ENCODE results near the gene ZBTB46. TPM values are rescaled to one million over a fixed set of nuclear protein-coding genes. Genes with fewer than 3 reads are reported as not detected.

Gene ZBTB46
- total RNA-seq, 2 donors from 2014 or later, result 0.39 to 1.2 TPM

DNA sequence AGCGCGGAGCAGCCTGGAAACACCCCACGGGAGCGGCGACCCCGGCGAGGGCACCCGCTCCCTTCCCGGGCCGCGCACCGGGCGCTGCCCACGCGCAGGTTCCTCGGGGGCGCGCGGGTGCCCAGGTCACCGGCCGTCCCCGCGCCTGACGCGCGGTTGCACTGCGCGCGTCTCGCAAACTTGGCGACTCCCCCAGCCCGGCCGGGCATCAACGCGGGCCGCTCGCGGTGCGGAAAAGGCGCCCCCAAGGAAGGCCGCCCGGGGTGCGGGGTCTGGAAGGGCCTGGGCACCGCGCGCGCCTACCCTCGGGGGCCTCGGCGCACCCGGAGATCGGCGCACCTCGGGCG lies 555 bp upstream of the ZBTB46 start:
- ATAC-seq, result peak in 1 of 2 donors; percentile 14
- H3K36me3 Mint-ChIP-seq, result peaks cover 6 to 8% of the 10 kb centered on the region in 2 donors
- DNase-seq (ENCODE audit: low spot score in 2 of 2), result no peak
- H3K27ac Mint-ChIP-seq, result no peak overlapping the region
- H3K9me3 Mint-ChIP-seq, result no peaks in the 10 kb centered on the region

DNA sequence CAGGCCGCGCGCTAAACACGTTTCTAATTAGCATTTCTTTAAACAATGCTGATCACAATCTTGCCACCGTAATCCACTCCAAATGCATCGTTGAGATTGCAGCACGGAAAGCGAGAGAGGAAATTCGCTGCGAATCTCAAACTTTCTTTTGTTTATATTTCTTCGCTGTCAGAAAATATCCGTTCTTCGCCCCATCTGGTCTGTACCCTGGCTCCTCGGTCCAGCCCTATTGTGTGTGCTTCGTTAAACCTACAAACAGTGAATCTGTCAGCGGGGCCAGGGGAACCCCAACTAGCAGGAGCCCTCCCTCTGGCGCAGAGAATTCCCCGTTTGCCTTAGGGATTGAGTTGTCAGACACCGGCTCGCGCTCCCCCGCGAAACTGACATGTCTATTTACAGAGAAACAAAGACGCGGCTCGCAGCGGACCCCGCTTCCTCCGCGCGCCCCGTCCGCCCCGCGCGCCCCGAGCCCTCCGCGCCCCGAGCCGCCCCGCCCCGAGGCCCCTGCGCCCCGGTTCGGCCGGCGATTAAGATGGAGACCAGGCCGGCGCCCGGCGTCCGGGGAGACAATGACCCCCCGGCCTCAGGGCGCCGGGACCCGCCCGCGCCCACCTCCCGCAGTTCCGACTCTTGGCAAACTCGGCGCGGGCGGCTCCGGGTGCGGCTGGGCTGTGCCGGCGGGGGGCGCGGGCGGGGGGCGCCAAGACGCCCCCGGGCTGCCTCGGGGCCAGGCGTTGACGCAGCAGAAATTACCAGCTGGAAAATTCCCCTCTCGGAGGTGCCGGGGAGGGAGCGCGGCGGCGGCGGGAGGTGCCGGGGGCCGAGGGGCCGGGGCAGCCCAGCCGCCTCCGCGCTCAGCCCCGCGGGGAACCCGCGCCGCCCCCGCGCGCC lies 874 bp downstream of the ZBTB46 start:
- no peaks in the 10 kb centered on the region for H3K9me3 Mint-ChIP-seq
- H3K36me3 Mint-ChIP-seq, result peaks cover 6 to 8% of the 10 kb centered on the region in 2 donors
- no peak for ATAC-seq
- H3K27ac Mint-ChIP-seq, result no peak overlapping the region
- DNase-seq (ENCODE audit: low spot score in 2 of 2), result no peak

DNA sequence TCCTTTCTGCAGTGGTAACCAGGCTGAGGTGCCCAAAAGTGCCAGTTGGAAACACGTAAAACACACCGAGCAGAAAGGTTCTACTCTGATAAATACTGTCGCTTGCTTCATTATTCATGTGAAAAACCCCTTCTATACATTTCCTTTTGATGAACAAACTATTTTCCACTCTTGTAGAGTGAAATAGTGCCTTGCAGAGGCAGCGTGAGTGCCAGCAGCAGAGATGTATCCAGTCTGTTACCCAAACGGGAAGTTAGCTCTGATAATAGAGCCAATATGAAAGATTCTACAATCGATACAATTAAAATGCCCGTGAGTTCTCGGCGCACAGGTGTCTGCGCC lies 1.5 kb downstream of the ZBTB46 start:
- ATAC-seq, result peak in 1 of 2 donors; percentile 32
- Mint-ChIP-seq H3K36me3 (peaks cover 6 to 8% of the 10 kb centered on the region in 2 donors), H3K9me3 (no peaks in the 10 kb centered on the region), H3K27ac (no peak overlapping the region)
- no peak for DNase-seq (ENCODE audit: low spot score in 2 of 2)

DNA sequence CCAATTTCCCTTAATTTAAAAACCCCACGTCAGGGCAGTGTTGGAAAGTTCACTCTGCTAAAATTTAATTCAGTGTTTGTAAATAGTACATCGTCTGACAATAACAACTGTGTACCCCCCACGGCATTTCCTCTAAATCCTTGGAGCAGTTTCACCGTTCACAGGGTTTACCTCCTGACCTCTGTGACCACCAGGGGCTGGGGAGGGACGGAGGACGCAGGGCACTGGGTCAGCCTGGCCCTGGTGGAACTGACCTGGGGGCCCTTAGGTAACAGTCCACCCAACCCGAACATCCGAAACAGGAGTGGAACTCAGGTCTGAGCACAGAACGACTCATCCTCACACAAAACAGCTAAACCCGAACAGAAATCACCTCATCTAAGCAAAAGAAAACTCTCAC lies 2.1 kb downstream of the ZBTB46 start:
- H3K27ac Mint-ChIP-seq, result no peak overlapping the region
- no peak for ATAC-seq
- H3K9me3 Mint-ChIP-seq, result no peaks in the 10 kb centered on the region
- H3K36me3 Mint-ChIP-seq, result peaks cover 6 to 8% of the 10 kb centered on the region in 2 donors
- no peak for DNase-seq (ENCODE audit: low spot score in 2 of 2)

DNA sequence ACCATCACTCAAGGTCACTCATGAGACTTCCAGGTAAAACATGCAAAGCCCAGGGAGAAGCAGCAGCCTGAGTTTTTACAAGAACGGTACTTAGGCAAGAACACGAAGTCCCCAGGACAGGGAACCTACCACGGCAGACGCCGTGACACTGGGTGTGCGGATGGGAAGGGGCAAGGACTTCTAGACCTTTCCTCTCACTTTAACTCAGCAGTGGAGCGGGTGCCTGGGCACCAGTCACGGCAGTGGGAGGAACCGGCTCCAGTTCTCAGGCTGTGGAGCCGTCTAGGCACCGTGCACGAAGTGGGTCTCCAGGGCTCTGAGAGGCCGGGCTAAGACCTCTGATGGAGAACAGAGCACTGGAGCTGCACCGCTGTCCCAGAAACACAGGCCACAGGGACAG lies 2.5 kb downstream of the ZBTB46 start:
- no peaks in the 10 kb centered on the region for H3K9me3 Mint-ChIP-seq
- ATAC-seq (no peak), DNase-seq (ENCODE audit: low spot score in 2 of 2) (no peak)
- H3K27ac Mint-ChIP-seq, result no peak overlapping the region
- H3K36me3 Mint-ChIP-seq, result peaks cover 6 to 8% of the 10 kb centered on the region in 2 donors

DNA sequence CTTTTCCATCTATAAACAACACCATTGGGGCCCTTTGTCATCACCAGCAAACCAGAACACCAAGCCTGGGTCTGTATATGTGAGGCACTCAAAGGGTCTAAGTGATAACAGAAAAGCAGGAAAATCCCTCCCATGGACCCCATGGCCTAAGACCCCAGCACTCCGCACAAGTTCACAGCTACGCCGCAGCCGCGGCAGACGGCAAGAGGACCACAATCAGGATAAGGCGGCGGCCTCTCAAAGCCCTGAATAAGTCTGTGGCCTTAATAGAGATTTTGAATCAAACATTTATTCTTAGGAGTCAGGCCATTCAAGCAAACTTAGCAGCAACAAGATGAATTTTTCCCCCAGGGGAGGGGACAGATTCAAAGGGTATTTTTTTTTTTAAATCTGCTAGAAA lies 2.9 kb downstream of the ZBTB46 start:
- DNase-seq (ENCODE audit: low spot score in 2 of 2) (no peak), ATAC-seq (no peak)
- H3K27ac Mint-ChIP-seq, result no peak overlapping the region
- no peaks in the 10 kb centered on the region for H3K9me3 Mint-ChIP-seq
- peaks cover 6 to 8% of the 10 kb centered on the region in 2 donors for H3K36me3 Mint-ChIP-seq

DNA sequence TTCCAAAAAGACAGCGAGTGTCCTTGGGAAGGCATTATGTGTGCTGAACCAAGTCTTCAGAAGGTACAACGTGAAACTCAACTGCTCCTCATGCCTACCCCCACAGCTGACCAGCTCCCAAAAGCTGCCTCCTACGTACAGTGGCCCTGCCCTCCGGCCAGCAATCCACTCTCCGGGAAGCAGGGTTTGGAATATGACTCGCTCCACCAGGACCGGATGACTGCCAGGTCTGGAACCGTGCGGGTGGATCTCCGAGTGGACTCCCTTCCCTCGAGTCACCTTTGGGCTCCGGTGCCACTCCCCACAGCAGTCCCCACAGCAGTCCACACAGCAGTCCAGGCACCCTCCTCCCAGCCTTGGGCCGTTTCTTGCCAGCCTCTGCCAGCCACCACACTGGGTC lies 4.3 kb downstream of the ZBTB46 start:
- H3K27ac Mint-ChIP-seq, result no peak overlapping the region
- no peak for DNase-seq (ENCODE audit: low spot score in 2 of 2)
- ATAC-seq, result no peak
- H3K36me3 Mint-ChIP-seq, result peaks cover 6 to 8% of the 10 kb centered on the region in 2 donors
- H3K9me3 Mint-ChIP-seq, result no peaks in the 10 kb centered on the region

DNA sequence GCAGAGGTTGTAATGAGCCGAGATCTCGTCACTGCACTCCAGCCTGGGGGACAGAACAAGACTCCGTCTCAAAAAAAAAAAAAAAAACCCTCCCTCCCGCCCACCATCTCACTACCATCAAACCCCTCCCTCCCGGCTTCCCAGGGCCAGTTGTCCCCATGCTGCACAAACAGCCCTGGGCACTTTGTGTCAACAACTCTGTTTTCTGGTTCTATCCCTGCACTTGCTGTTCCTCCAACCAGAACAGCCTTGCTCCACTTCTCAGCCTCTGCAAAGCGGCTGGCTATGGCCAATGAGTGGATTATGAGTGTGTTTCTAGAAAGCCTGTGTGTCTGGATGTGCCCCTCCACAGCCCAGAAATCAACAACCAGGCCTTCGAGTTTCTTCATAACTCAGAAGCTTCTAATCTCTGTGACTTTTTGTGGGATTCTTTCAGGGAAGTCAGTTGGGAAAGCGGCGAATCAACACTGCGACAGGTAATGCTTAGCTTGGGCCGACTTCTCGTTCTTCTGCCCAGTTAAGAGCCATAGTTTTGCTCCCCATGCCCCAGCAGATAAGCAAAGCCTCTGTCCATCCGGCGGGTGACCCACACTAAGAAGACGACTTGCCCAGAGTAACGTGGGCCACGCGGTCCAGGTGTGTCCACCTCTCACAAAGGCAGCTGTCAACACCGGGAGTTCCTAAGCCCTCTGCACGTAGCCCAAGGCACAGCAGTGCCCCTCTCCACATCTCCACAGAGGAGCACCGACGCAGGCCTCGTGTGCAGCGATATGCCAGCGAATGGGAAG lies 5.5 kb downstream of the ZBTB46 start:
- Mint-ChIP-seq H3K27ac (no peak overlapping the region), H3K9me3 (no peaks in the 10 kb centered on the region), H3K36me3 (peaks cover 6 to 8% of the 10 kb centered on the region in 2 donors)
- DNase-seq (ENCODE audit: low spot score in 2 of 2) (no peak), ATAC-seq (peak in 1 of 2 donors; percentile 14)

DNA sequence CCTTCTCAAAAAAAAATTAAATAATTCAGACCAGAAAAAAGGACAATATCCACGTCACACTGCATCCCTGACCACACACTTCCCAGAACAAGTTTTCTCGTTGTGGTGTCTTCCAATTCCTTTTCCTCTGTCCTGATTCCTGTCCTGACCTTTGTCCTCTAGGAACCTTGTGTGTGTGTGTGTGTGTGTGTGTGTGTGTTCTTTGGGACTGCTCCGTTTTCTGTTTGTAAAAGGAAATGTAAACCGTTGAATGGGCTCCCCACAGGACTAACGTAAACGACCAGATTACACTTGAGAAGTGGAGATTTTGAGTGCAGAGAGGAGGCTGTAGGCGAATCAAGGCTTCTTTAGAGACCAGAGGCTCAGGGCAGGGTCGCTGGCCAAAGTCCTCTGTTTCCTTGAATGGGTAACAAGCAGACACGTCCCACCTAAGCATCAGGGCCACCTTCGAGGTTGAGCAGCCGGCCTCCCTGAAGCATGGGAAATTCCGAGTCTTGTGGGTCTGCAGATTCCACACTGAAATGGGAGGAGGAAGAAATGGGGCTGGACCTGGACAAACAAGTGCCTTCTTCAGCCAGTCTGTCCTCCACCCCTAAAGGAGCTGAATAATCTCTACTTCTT lies 7.3 kb downstream of the ZBTB46 start:
- no peak overlapping the region for H3K27ac Mint-ChIP-seq
- no peaks in the 10 kb centered on the region for H3K9me3 Mint-ChIP-seq
- DNase-seq (ENCODE audit: low spot score in 2 of 2) (no peak), ATAC-seq (no peak)
- no peaks in the 10 kb centered on the region for H3K36me3 Mint-ChIP-seq

GRCh38 chr20:63822276-63822696 lies 8.8 kb downstream of the ZBTB46 start:
- no peak for ATAC-seq
- no peak for DNase-seq (ENCODE audit: low spot score in 2 of 2)
- no peaks in the 10 kb centered on the region for H3K36me3 Mint-ChIP-seq
- H3K27ac Mint-ChIP-seq, result no peak overlapping the region
- H3K9me3 Mint-ChIP-seq, result no peaks in the 10 kb centered on the region

GRCh38 chr20:63821811-63822210 lies 9.3 kb downstream of the ZBTB46 start:
- Mint-ChIP-seq H3K9me3 (no peaks in the 10 kb centered on the region), H3K36me3 (no peaks in the 10 kb centered on the region), H3K27ac (no peak overlapping the region)
- DNase-seq (ENCODE audit: low spot score in 2 of 2), result no peak
- no peak for ATAC-seq

DNA sequence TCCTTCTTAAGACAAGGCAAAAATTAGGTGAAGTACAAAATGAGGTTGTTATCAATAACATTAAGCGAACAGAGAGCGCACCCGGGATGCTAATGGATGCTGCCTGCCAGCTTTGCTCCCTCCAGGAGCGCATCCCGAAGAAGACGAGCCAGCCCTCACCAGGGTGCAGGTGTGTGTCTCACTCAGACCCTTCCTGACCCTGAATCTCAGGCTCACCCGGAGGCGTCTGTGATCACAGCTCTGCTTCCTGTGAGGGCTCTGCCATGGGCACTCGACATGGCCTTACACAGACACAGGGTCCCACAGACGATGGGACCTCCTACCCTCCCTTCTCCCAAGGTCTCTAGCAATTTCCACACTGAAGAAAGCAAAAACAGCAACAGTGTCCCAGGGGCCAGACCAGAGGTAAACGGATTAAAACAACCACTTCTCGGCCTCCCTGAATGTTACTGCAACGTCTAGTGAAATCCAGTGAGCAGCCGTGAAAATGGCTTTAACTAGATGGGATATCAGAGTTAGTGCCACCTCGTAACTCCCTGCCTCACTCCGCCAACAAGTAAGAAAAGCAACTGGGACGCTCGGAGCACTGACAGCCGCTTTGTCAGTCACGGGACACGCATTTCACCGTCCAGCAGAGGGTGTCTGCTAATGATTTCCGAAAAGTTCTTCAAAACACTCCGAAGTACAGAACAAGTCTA lies 11.7 kb downstream of the ZBTB46 start:
- Mint-ChIP-seq H3K9me3 (no peaks in the 10 kb centered on the region), H3K27ac (no peak overlapping the region), H3K36me3 (no peaks in the 10 kb centered on the region)
- no peak for ATAC-seq
- DNase-seq (ENCODE audit: low spot score in 2 of 2), result no peak

DNA sequence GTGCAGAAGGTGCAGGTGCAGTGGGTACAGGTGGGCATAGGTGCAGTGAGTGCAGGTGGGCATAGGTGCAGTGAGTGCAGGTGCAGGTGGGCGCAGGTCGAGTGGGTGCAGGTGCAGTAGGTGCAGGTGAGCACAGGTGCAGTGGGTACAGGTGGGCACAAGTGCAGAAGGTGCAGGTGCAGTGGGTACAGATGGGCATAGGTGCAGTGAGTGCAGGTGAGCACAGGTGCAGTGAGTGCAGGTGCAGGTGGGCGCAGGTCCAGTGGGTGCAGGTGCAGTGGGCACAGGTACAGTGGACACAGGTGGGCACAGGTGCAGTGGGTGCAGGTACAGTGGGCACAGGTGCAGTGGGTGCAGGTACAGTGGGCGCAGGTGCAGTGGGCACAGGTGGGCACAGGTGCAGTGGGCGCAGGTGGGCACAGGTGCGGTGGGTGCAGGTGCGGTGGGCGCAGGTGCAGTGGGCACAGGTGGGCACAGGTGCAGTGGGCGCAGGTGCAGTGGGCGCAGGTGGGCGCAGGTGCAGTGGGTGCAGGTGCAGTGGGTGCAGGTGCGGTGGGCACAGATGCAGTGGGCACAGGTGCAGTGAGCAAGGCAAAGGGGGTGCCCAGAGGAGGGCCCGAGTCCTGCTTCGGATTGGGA lies 15.3 kb downstream of the ZBTB46 start:
- Mint-ChIP-seq H3K36me3 (no peaks in the 10 kb centered on the region), H3K27ac (no peak overlapping the region), H3K9me3 (no peaks in the 10 kb centered on the region)
- ATAC-seq (no peak), DNase-seq (ENCODE audit: low spot score in 2 of 2) (no peak)

DNA sequence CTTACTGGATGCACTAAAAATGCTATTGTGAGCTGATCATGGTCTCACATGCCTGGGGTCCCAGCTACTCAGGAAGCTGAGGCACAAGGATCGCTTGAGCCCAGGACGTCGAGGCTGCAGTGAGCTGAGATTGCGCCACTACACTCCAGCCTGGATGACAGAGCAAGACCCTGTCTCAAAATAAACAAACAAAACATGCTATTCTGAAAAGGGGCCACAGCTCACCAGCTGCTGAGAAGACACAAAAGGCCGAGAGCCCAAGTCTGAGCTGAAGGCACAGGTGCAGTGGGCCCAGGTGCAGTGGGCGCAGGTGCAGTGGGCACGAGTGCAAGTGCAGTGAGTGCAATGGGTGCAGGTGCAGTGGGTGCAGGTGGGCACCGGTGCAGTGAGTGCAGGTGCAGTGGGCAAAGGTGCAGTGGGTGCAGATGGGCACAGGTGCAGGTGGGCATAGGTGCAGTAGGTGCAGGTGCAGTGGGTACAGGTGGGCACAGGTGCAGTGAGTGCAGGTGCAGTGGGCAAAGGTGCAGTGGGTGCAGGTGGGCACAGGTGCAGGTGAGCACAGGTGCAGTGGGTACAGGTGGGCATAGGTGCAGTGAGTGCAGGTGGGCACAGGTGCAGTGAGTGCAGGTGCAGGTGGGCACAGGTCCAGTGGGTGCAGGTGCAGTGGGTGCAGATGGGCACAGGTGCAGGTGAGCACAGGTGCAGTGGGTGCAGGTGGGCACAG lies 16.0 kb downstream of the ZBTB46 start:
- Mint-ChIP-seq H3K27ac (no peak overlapping the region), H3K36me3 (no peaks in the 10 kb centered on the region), H3K9me3 (no peaks in the 10 kb centered on the region)
- no peak for DNase-seq (ENCODE audit: low spot score in 2 of 2)
- no peak for ATAC-seq

DNA sequence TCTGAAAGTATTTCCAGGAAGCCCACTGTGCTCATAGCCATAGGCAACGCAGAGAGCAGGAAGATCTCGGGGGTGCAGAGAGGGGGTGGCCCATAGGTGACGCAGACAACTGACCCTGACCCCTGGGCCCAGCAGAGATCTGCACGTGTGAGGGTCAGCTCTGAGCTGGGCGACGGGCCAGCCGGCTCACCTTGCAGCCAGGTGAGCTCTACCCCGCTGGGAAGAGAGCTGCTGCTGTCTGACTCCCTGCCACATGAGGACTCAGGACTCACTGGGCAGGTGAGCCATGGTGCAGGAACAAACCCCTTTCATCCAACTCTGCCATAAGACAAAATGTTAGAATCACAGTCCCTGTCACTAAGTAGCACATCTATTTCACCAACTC lies 19.6 kb downstream of the ZBTB46 start:
- no peak for ATAC-seq
- no peaks in the 10 kb centered on the region for H3K9me3 Mint-ChIP-seq
- H3K36me3 Mint-ChIP-seq, result no peaks in the 10 kb centered on the region

More for the DNA sequence above, 19.6 kb downstream of the ZBTB46 start:
- DNase-seq (ENCODE audit: low spot score in 2 of 2), result no peak
- H3K27ac Mint-ChIP-seq, result peak overlapping the region in 1 of 2 donors; percentile 2
